GM12873 (cell line): ENCODE data around the gene CDYL.
A peak's percentile ranks its signal among the peaks of the same experiment; 100 is the strongest.

Experiments
- CTCF ChIP-seq: IDR thresholded peaks from 2 replicates; pipeline ENCODE4 v1.5.1; 2012; ENCODE audit warnings: low read depth, mild to moderate bottlenecking, moderate library complexity, low read length, control low read depth; ENCODE audit not compliant: insufficient read depth; ENCODE audit errors: missing control alignments

Gene CDYL

GRCh38 chr6:4848382-4849068, 72.3 kb downstream of the CDYL start:
- TF ChIP-seq CTCF = peak; percentile 31

GRCh38 chr6:4849226-4850022, 73.2 kb downstream of the CDYL start:
- no peak for TF ChIP-seq CTCF

- no peak for TF ChIP-seq CTCF
Observed at GRCh38 chr6:4851035-4851434, 74.8 kb downstream of the CDYL start.

GRCh38 chr6:4852938-4853337, 76.7 kb downstream of the CDYL start:
- TF ChIP-seq CTCF = no peak

- no peak for TF ChIP-seq CTCF
Observed at GRCh38 chr6:4853349-4853748, 77.1 kb downstream of the CDYL start.

GRCh38 chr6:4853782-4854511, 77.7 kb downstream of the CDYL start:
- no peak for TF ChIP-seq CTCF

GRCh38 chr6:4856785-4857184, 80.6 kb downstream of the CDYL start:
- TF ChIP-seq CTCF = peak; percentile 16
